HCT116 (cell line): Measurements from ENCODE around the gene ARHGEF37. TPM values are rescaled to one million over a fixed set of nuclear protein-coding genes. Genes with fewer than 3 reads are reported as not detected.

Experiments used
- ATAC-seq: fragments of 200-7000 bp; cut with Tn5 transposase; 2 replicates; pipeline ENCODE4 v1.9.1; 2020; ENCODE audit warnings: mild to moderate bottlenecking, moderate library complexity
- BruUV-seq: library from RNA; stranded (reverse); fragments of 400-500 nt; replicated peaks from 2 replicates; lab custom pipeline; 2021; lab: Mats Ljungman, UMichigan
- CTCF ChIA-PET: fragments of 300-600 bp; sonication (Branson Sonifier 250); formaldehyde crosslinking; loops from one replicate; lab custom pipeline; 2021; ENCODE audit warnings: antibody characterized with exemption; lab: Charles Lee
- POLR2A ChIA-PET: fragments of 300-600, 350-600 bp; sonication (Branson Sonifier 250); formaldehyde crosslinking; loops from one replicate; lab custom pipeline; 2021; ENCODE audit warnings: antibody characterized with exemption; lab: Charles Lee
- RAD21 ChIA-PET, 2 experiments: fragments of 300-600 bp; sonication (Branson Sonifier 250); formaldehyde crosslinking; loops; one replicate each; lab custom pipeline; 2023; ENCODE audit warnings: low total read pairs in 2 of 2; ENCODE audit not compliant: uncharacterized antibody in 2 of 2, unreplicated experiment in 2 of 2, low non-redundant PET in 1 of 2; lab: Charles Lee
- DNase-seq: peaks from one replicate; pipeline ENCODE4 v3.0.0-alpha.2; 2010; ENCODE audit warnings: low read depth, low spot score
- H2AFZ ChIP-seq: fragments of 200-600 bp; shearing (Covaris generic), sonication (generic); 2 replicates; pipeline ENCODE4 v1.6.1; 2017; ENCODE audit warnings: low read depth, mixed run types, mixed read lengths, antibody characterized with exemption, low read length; ENCODE audit not compliant: poor library complexity, severe bottlenecking
- H3K27ac ChIP-seq: 2 replicates; pipeline ENCODE4 v1.5.1; 2012; ENCODE audit warnings: low read depth, low read length
- H3K27me3 ChIP-seq: fragments of 200-600 bp; sonication (generic); 2 replicates; pipeline ENCODE4 v1.6.1; 2016; ENCODE audit warnings: mixed run types, low read length, mixed read lengths; ENCODE audit not compliant: insufficient read depth
- H3K36me3 ChIP-seq, 2 experiments: fragments of 200-500 bp in 1 of 2; fragments of 200-600 bp in 1 of 2; sonication (Bioruptor generic) in 1 of 2; sonication (generic) in 1 of 2; 2 replicates each; pipeline versions ENCODE4 v1.5.1 to v1.6.1; 2014 to 2016; ENCODE audit warnings: low read length in 2 of 2, inconsistent platforms in 1 of 2, mixed read lengths in 1 of 2, mixed run types in 1 of 2; ENCODE audit not compliant: insufficient read depth in 2 of 2, control insufficient read depth in 1 of 2
- H3K4me1 ChIP-seq, 2 experiments: fragments of 200-600 bp in 1 of 2; sonication (generic) in 1 of 2; 2 replicates each; pipeline versions ENCODE4 v1.5.1 to v1.6.1; 2012 to 2017; ENCODE audit warnings: low read length in 2 of 2, inconsistent platforms in 1 of 2, mild to moderate bottlenecking in 1 of 2, mixed read lengths in 1 of 2, mixed run types in 1 of 2, moderate library complexity in 1 of 2; ENCODE audit not compliant: insufficient read depth in 2 of 2, control insufficient read depth in 1 of 2
- H3K4me2 ChIP-seq: fragments of 200-600 bp; sonication (generic); 2 replicates; pipeline ENCODE4 v1.6.1; 2017; ENCODE audit warnings: mixed run types, low read length, mixed read lengths
- H3K4me3 ChIP-seq, 2 experiments: fragments of 200-600 bp in 1 of 2; sonication (generic) in 1 of 2; replicated peaks in 1 of 2; 2 replicates each; pipeline ENCODE4 v1.5.1; 2011 to 2016; ENCODE audit warnings: low read length in 2 of 2, control low read depth in 1 of 2, low read depth in 1 of 2, mild to moderate bottlenecking in 1 of 2, mixed read lengths in 1 of 2, mixed run types in 1 of 2
- H3K79me2 ChIP-seq: fragments of 200-600 bp; sonication (generic); 2 replicates; pipeline ENCODE4 v1.6.1; 2017; ENCODE audit warnings: mild to moderate bottlenecking, mixed run types, low read length, moderate library complexity, mixed read lengths; ENCODE audit not compliant: insufficient read depth
- H3K9ac ChIP-seq: fragments of 200-600 bp; sonication (generic); 2 replicates; pipeline ENCODE4 v1.6.1; 2016; ENCODE audit warnings: low read length, mixed read lengths
- H3K9me2 ChIP-seq: fragments of 200-600 bp; sonication (generic), shearing (Covaris generic); 2 replicates; pipeline ENCODE4 v1.6.1; 2017; ENCODE audit warnings: mixed run types, mild to moderate bottlenecking, moderate library complexity; ENCODE audit not compliant: insufficient read depth
- H3K9me3 ChIP-seq, 2 experiments: fragments of 200-500 bp in 1 of 2; fragments of 200-600 bp in 1 of 2; sonication (Bioruptor generic) in 1 of 2; sonication (generic) in 1 of 2; 2 replicates each; pipeline ENCODE4 v1.6.1; 2014 to 2017; ENCODE audit warnings: low read length in 2 of 2, mixed read lengths in 2 of 2, inconsistent platforms in 1 of 2, low read depth in 1 of 2, mild to moderate bottlenecking in 1 of 2, mixed run types in 1 of 2, moderate library complexity in 1 of 2; ENCODE audit not compliant: control insufficient read depth in 1 of 2, insufficient read depth in 1 of 2
- H4K20me1 ChIP-seq: fragments of 200-600 bp; sonication (generic), shearing (Covaris generic); 2 replicates; pipeline ENCODE4 v1.6.1; 2017; ENCODE audit warnings: mixed run types, mild to moderate bottlenecking, moderate library complexity; ENCODE audit not compliant: insufficient read depth
- CBX3 ChIP-seq: IDR thresholded peaks from 2 replicates; pipeline ENCODE4 v1.6.1; 2012; ENCODE audit warnings: low read depth
- CEBPB ChIP-seq: IDR thresholded peaks from 2 replicates; pipeline ENCODE4 v1.6.1; 2012; ENCODE audit warnings: low read depth
- EGR1 ChIP-seq: IDR thresholded peaks from 2 replicates; pipeline ENCODE4 v1.6.1; 2012; ENCODE audit warnings: low read depth
- EZH2 ChIP-seq: fragments of 200-600 bp; sonication (generic); IDR thresholded peaks from 2 replicates; pipeline ENCODE4 v1.6.1; 2017; ENCODE audit warnings: antibody characterized with exemption, mixed run types
- EZH2phosphoT487 ChIP-seq: fragments of 200-600 bp; IDR thresholded peaks from 2 replicates; pipeline ENCODE4 v1.6.1; 2018; ENCODE audit warnings: antibody characterized with exemption, borderline replicate concordance
- JUND ChIP-seq: IDR thresholded peaks from 2 replicates; pipeline ENCODE4 v1.6.1; 2012
- POLR2AphosphoS5 ChIP-seq: IDR thresholded peaks from 2 replicates; pipeline ENCODE4 v1.6.1; 2011; ENCODE audit warnings: mild to moderate bottlenecking, low read depth, low read length, moderate library complexity
- SRF ChIP-seq: IDR thresholded peaks from 2 replicates; pipeline ENCODE4 v1.6.1; 2012; ENCODE audit warnings: low read depth
- TCF7L2 ChIP-seq: IDR thresholded peaks from 2 replicates; pipeline ENCODE4 v1.7.0; 2011; ENCODE audit warnings: borderline replicate concordance, inconsistent platforms; ENCODE audit not compliant: insufficient read depth, insufficient read length; ENCODE audit errors: extremely low read depth
- YY1 ChIP-seq: IDR thresholded peaks from 2 replicates; pipeline ENCODE4 v1.6.1; 2011; ENCODE audit warnings: low read length, low read depth, moderate library complexity, mild to moderate bottlenecking; ENCODE audit not compliant: insufficient replicate concordance; ENCODE audit errors: extremely low read depth
- ZFX ChIP-seq: fragments of 450-650 bp; IDR thresholded peaks from 2 replicates; pipeline ENCODE4 v1.6.1; 2017
- ZNF274 ChIP-seq: fragments of 200-500 bp; sonication (Bioruptor generic); IDR thresholded peaks from 2 replicates; pipeline ENCODE4 v1.6.1; 2014; ENCODE audit warnings: mild to moderate bottlenecking, low read depth, low read length, inconsistent platforms
- intact Hi-C: fragments of 100-400 bp; cut with micrococcal nuclease; formaldehyde crosslinking; loops from 2 replicates; pipeline ENCODE4 v1.10.0; 2022
- total RNA-seq: library from RNA; stranded (reverse); gene quantifications from one replicate; pipeline ENCODE4 v1.2.1, GENCODE V29; 2021; ENCODE audit not compliant: unreplicated experiment
- TF ChIP-seq, protein P1 (sequence below): IDR thresholded peaks from 2 replicates; pipeline ENCODE4 v1.6.1; 2012
- TF ChIP-seq, protein P2 (sequence below): IDR thresholded peaks from 2 replicates; pipeline ENCODE4 v1.6.1; 2012
- TF ChIP-seq, protein P3 (sequence below): IDR thresholded peaks from 2 replicates; pipeline ENCODE4 v1.6.1; 2011; ENCODE audit warnings: mild to moderate bottlenecking, low read length, moderate library complexity; ENCODE audit not compliant: insufficient replicate concordance; ENCODE audit errors: extremely low read depth
- TF ChIP-seq, protein P4 (sequence below), 3 experiments: fragments of 200-600 bp in 1 of 3; sonication (generic) in 1 of 3; IDR thresholded peaks in 2 of 3; conservative IDR thresholded peaks in 1 of 3; 2 replicates each; pipeline ENCODE4 v1.5.1; 2012 to 2017; ENCODE audit warnings: low read depth in 2 of 3, low read length in 2 of 3, antibody characterized with exemption in 1 of 3, borderline replicate concordance in 1 of 3, control low read depth in 1 of 3, mild to moderate bottlenecking in 1 of 3, mixed read lengths in 1 of 3, mixed run types in 1 of 3, moderate library complexity in 1 of 3; ENCODE audit not compliant: insufficient read depth in 1 of 3
- TF ChIP-seq, protein P5 (sequence below): IDR thresholded peaks from 2 replicates; pipeline ENCODE4 v1.6.1; 2012; ENCODE audit warnings: low read depth

ARHGEF37 gene
- total RNA-seq, 1 experiment from 2014 or later, result 7.0 TPM

DNA sequence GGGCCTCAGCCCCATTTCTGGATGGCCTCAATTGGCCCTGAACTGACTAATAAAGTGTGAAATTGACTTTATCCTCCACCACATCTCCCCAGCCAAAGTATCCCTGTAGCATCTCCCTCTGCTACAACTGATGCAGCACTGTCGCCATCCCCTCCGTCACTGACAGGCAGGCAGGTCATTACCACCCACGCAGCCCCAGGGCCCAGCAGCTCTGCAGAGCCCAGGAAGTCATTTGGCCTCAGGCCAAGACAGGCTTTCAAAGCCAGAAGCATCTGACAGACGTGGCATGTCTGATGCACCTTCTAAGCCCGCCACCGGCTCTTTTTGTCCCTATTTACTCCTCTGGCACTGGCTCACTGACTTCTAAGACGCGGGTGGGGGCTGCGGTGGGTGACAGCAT is 65.3 kb downstream of the ARHGEF37 start:
- ChIA-PET POLR2A (interaction anchor here (0.5 kb wide), 1 partner anchor 875 kb away, joined by 3 read pairs; no protein-coding TSS in a partner anchor), RAD21 (no interaction called here), CTCF (interaction anchor here (0.9 kb wide), 1 partner anchor 10 kb away, joined by 3 read pairs; no protein-coding TSS in a partner anchor)
- Histone ChIP-seq H2AFZ (no peak overlapping the region), H3K79me2 (no peaks in the 10 kb centered on the region), H3K9ac (no peak overlapping the region), H3K4me3 (no peak overlapping the region), H4K20me1 (no peaks in the 10 kb centered on the region), H3K27ac (no peak overlapping the region), H3K4me2 (no peak overlapping the region), H3K9me2 (no peaks in the 10 kb centered on the region), H3K27me3 (no peaks in the 10 kb centered on the region), H3K4me1 (peaks cover 0 to 1% of the 10 kb centered on the region in 2 experiments; a peak in 2 of 4 replicates), H3K9me3 (no peaks in the 10 kb centered on the region), H3K36me3 (no peaks in the 10 kb centered on the region)
- intact Hi-C loops, result no loop called here
- TF ChIP-seq, protein P1, sequence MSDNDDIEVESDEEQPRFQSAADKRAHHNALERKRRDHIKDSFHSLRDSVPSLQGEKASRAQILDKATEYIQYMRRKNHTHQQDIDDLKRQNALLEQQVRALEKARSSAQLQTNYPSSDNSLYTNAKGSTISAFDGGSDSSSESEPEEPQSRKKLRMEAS, result no peak
- TF ChIP-seq, protein P2, sequence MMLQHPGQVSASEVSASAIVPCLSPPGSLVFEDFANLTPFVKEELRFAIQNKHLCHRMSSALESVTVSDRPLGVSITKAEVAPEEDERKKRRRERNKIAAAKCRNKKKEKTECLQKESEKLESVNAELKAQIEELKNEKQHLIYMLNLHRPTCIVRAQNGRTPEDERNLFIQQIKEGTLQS, result no peak
- TF ChIP-seq SRF, result no peak
- no peak for TF ChIP-seq POLR2AphosphoS5
- no peak for TF ChIP-seq CBX3
- TF ChIP-seq YY1, result no peak
- TF ChIP-seq, protein P3, sequence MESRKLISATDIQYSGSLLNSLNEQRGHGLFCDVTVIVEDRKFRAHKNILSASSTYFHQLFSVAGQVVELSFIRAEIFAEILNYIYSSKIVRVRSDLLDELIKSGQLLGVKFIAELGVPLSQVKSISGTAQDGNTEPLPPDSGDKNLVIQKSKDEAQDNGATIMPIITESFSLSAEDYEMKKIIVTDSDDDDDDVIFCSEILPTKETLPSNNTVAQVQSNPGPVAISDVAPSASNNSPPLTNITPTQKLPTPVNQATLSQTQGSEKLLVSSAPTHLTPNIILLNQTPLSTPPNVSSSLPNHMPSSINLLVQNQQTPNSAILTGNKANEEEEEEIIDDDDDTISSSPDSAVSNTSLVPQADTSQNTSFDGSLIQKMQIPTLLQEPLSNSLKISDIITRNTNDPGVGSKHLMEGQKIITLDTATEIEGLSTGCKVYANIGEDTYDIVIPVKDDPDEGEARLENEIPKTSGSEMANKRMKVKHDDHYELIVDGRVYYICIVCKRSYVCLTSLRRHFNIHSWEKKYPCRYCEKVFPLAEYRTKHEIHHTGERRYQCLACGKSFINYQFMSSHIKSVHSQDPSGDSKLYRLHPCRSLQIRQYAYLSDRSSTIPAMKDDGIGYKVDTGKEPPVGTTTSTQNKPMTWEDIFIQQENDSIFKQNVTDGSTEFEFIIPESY, result no peak
- no peak for TF ChIP-seq JUND
- TF ChIP-seq EGR1, result no peak
- TF ChIP-seq, protein P4, sequence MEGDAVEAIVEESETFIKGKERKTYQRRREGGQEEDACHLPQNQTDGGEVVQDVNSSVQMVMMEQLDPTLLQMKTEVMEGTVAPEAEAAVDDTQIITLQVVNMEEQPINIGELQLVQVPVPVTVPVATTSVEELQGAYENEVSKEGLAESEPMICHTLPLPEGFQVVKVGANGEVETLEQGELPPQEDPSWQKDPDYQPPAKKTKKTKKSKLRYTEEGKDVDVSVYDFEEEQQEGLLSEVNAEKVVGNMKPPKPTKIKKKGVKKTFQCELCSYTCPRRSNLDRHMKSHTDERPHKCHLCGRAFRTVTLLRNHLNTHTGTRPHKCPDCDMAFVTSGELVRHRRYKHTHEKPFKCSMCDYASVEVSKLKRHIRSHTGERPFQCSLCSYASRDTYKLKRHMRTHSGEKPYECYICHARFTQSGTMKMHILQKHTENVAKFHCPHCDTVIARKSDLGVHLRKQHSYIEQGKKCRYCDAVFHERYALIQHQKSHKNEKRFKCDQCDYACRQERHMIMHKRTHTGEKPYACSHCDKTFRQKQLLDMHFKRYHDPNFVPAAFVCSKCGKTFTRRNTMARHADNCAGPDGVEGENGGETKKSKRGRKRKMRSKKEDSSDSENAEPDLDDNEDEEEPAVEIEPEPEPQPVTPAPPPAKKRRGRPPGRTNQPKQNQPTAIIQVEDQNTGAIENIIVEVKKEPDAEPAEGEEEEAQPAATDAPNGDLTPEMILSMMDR (IDR thresholded peaks at IDR 0.05 in 2 of 3, conservative IDR thresholded peaks at IDR 0.05 in 1 of 3; ENCODE audit: borderline replicate concordance in 1 of 3, insufficient read depth in 1 of 3, low read depth in 2 of 3, low read length in 2 of 3), result no peak
- TF ChIP-seq, protein P5, sequence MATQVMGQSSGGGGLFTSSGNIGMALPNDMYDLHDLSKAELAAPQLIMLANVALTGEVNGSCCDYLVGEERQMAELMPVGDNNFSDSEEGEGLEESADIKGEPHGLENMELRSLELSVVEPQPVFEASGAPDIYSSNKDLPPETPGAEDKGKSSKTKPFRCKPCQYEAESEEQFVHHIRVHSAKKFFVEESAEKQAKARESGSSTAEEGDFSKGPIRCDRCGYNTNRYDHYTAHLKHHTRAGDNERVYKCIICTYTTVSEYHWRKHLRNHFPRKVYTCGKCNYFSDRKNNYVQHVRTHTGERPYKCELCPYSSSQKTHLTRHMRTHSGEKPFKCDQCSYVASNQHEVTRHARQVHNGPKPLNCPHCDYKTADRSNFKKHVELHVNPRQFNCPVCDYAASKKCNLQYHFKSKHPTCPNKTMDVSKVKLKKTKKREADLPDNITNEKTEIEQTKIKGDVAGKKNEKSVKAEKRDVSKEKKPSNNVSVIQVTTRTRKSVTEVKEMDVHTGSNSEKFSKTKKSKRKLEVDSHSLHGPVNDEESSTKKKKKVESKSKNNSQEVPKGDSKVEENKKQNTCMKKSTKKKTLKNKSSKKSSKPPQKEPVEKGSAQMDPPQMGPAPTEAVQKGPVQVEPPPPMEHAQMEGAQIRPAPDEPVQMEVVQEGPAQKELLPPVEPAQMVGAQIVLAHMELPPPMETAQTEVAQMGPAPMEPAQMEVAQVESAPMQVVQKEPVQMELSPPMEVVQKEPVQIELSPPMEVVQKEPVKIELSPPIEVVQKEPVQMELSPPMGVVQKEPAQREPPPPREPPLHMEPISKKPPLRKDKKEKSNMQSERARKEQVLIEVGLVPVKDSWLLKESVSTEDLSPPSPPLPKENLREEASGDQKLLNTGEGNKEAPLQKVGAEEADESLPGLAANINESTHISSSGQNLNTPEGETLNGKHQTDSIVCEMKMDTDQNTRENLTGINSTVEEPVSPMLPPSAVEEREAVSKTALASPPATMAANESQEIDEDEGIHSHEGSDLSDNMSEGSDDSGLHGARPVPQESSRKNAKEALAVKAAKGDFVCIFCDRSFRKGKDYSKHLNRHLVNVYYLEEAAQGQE, result no peak
- no peak for TF ChIP-seq ZNF274
- no peak for TF ChIP-seq TCF7L2
- TF ChIP-seq ZFX, result no peak
- no peak for TF ChIP-seq CEBPB
- no peak for TF ChIP-seq EZH2phosphoT487
- TF ChIP-seq EZH2, result no peak
- no peak for ATAC-seq
- BruUV-seq, result no TSS peak
- DNase-seq, result no peak
